GM18505 (cell line): Measurements from ENCODE around the gene MFF.
A peak's percentile ranks its signal among the peaks of the same experiment; 100 is the strongest.

Source experiments
- ATAC-seq: cut with Tn5 transposase; IDR thresholded peaks from one replicate; pipeline ENCODE4 v1.9.1; 2021; ENCODE audit not compliant: unreplicated experiment
- POLR2A ChIP-seq: IDR thresholded peaks from 4 replicates; pipeline ENCODE4 v1.6.1; 2011; ENCODE audit warnings: borderline replicate concordance; ENCODE audit not compliant: insufficient read depth, insufficient read length; ENCODE audit errors: extremely low read depth

MFF gene

GRCh38 chr2:227320305-227321094, 4.6 kb upstream of the MFF start:
- no peak for ATAC-seq
- no peak for TF ChIP-seq POLR2A

- TF ChIP-seq POLR2A: no peak
- ATAC-seq: no peak
These were observed 2.4 kb upstream of the MFF start for GRCh38 chr2:227322530-227323205.

GRCh38 chr2:227323818-227324217, 1.2 kb upstream of the MFF start:
- no peak for ATAC-seq
- TF ChIP-seq POLR2A: no peak

- no peak for ATAC-seq
- TF ChIP-seq POLR2A: no peak
These were observed 433 bp upstream of the MFF start for GRCh38 chr2:227324642-227324994.

GRCh38 chr2:227325839-227326195, 766 bp downstream of the MFF start:
- no peak for TF ChIP-seq POLR2A
- peak; percentile 11 for ATAC-seq

GRCh38 chr2:227326783-227327182, 1.7 kb downstream of the MFF start:
- no peak for TF ChIP-seq POLR2A
- ATAC-seq: no peak

GRCh38 chr2:227335713-227336112, 10.7 kb downstream of the MFF start:
- no peak for ATAC-seq
- TF ChIP-seq POLR2A: no peak

GRCh38 chr2:227337442-227337841, 12.4 kb downstream of the MFF start:
- ATAC-seq: no peak
- TF ChIP-seq POLR2A: no peak

GRCh38 chr2:227339098-227339599, 14.1 kb downstream of the MFF start:
- TF ChIP-seq POLR2A: no peak
- no peak for ATAC-seq

GRCh38 chr2:227340106-227340505, 15.1 kb downstream of the MFF start:
- no peak for ATAC-seq
- TF ChIP-seq POLR2A: no peak

GRCh38 chr2:227341553-227341952, 16.5 kb downstream of the MFF start:
- no peak for ATAC-seq
- no peak for TF ChIP-seq POLR2A

GRCh38 chr2:227344231-227344630, 19.2 kb downstream of the MFF start:
- no peak for TF ChIP-seq POLR2A
- no peak for ATAC-seq

- TF ChIP-seq POLR2A: no peak
- no peak for ATAC-seq
These were observed 22.1 kb downstream of the MFF start for GRCh38 chr2:227347117-227347516.

GRCh38 chr2:227348324-227348723, 23.3 kb downstream of the MFF start:
- no peak for ATAC-seq
- no peak for TF ChIP-seq POLR2A
